NCI-H1048 (cell line): ENCODE data around the gene LITAFD.

ENCODE experiments used
- DNase-seq: peaks from one replicate; lab custom pipeline; 2025; lab: John Stamatoyannopoulos, UW

LITAFD gene

DNA sequence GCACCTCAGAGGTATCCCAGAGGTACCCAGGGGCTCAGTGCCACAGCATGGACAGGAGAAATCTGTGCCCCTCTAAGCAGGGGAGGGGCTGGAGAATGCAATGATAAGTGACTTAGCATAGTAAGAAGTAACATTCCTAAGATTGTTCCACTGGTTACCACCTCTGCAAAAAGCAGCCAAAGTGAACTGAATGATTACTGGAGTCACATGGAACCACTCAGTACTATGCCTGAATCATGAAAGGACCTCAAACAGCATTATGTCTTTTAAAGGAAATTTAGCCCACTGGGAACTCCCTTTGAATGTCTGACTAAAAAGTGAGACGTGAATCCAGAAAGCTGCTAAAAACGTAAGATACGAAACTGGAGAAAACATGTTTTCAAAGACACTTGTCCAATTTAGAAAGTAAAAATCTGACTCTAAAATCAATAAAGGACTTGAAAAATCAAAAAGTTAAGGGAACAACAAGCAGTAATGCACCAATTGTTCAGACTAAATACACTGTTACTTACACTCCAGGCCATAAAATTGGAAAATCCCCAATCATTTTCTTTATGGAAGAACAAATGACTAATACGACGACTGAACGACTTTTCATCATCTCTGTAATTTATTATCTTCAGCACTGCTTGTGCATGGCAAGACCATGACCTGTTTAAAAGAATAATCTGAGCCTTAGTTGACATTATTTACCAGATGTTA lies 38.6 kb downstream of the LITAFD start:
- DNase-seq: no peak

DNA sequence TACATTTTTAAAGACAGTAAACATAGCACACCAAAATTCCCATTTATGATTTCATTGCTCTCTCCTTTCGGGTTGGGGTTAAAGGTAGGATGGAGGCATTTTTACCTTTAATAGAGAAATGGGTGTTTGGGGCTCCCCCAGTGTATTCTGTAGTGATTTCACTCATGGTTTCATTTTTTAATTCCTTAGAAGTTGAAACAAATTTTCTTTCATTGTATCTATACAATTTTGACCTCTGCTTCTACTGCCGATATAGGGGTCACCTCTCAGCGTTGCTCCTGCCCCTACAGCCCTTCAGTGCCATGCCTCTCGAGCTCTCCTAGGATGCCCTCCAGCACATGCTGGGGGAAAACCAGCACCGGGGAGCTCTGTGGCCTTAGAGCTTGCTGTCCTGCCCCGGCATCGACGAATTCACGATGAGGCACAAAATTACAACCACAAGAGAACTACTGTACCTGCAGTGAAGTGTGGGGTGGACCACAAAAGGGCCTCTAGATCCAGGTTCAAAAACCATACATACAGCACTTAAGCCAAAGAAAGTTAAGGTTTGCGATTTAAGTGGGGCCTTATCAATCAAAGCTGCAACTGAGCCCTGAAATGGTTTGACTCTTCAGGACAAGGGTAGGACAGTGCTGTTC lies 39.3 kb downstream of the LITAFD start:
- DNase-seq: no peak

DNA sequence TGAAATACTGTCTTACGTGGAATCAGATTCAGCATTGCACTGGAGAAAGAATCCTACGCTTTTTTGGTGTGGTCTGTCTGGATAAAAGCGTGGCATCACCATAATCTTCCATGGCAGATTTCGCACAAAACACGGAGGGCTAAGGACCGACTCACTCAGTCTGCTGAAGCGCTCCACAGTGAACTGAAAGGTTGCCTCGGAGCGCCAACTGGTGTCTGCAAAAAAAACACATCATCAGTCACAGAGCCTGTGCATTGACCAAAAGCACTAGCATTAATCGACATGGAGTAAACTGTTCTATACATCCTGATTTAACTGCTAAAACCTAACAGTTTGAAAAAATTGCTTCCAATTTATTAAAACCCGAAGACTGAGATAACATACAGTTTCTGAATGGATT lies 41.0 kb downstream of the LITAFD start:
- no peak for DNase-seq

- no peak for DNase-seq
These were observed 42.1 kb downstream of the LITAFD start for GRCh38 chr16:8924214-8924613.

GRCh38 chr16:8925455-8925854 lies 43.3 kb downstream of the LITAFD start:
- DNase-seq: no peak

- DNase-seq: no peak
These were observed 44.7 kb downstream of the LITAFD start for GRCh38 chr16:8926827-8927226.

DNA sequence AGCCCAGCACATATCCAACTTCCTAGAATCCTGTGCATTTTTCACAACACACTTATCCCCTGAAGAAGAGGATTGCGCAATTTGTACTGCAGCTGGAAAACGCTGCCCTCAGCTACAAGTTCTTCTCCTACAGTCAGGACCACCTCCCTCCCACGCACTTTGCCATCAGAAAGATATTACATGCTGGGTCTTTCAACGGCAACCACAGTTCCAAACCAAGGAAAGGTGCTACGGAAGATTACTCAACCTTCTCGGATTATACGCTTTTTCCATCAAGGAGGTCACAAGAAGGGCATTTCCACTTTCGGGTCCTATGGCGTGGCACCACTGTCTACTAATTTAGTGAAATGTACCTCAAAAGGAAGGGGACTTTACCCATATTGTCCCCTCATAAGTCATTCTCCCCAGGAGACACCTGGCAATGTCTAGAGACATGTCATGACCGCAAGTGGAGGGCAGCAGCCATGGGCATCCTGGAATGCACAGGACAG lies 46.4 kb downstream of the LITAFD start:
- DNase-seq: no peak

DNA sequence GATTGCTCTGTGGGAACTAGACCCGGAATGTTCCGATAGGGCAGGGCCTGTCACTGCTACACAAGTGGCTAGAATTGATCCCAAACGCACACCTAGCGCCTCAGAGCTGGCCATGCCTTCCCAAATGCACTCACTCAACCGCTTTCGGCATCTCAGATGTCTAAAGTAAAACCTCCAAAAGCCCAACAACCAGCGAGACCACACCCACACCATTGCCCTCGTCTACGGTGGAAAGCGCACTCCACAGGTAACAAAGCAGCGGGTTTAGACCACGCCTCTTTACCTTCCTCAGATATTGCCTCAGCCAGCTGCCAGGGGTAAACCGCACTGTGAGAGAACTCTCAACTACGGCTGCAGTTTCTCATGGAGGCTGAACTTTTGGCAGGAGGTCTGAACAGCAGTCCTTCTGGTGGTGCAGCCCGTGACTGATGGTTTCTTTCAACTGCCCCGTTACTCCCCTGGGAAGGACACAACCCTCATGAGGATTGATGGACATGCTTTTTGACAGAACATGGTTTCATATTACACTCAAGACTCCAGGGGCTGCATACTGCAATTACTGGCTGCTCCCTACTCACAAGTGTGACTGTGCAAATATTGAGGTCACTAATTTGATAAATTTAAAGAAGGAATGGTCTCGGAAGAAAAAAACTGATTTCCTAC lies 47.1 kb downstream of the LITAFD start:
- DNase-seq: no peak

DNA sequence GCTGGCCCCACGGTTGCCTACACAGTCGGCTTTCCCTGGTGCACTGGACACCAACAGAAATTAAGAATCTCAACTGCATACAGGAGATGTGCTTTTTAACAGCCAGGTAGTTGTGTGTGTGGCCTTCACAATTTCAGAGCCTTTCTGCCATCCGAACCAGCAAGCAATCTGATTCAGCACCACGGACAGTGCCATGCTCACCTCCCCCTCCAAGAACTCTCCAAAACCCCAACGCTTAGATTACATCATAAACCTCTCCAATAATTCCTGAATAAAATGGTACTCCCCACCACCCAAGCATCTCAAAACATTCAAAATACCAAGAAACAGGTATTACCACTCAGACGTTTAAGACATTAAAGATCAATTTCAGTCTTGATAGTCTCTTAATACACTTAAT lies 49.7 kb downstream of the LITAFD start:
- no peak for DNase-seq

DNA sequence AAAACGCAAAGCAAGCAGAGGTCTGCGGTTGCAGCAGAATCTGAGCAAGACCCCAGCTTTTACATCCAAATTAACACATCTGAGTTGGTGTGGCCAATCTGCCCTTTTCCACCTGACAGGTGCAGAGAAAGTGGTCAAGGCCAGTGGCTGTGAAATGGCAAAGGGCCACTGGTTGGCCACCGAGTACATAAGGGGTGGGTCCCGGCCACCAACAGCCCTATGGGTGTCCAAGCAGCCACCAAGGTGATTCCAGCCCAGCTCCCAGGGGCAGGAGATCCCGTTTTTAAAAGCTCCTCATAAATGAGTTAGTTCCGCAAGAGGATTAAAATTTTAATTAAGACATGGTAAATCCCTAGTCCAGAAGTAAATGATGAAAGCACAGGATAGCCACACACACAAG lies 52.5 kb downstream of the LITAFD start:
- no peak for DNase-seq
